Measurements from ENCODE around the gene SETD2. TPM values are rescaled to one million over a fixed set of nuclear protein-coding genes. Genes with fewer than 3 reads are reported as not detected.

Gene SETD2
- total RNA-seq, 2 experiments from 2014 or later = 87.3 to 87.4 TPM

DNA sequence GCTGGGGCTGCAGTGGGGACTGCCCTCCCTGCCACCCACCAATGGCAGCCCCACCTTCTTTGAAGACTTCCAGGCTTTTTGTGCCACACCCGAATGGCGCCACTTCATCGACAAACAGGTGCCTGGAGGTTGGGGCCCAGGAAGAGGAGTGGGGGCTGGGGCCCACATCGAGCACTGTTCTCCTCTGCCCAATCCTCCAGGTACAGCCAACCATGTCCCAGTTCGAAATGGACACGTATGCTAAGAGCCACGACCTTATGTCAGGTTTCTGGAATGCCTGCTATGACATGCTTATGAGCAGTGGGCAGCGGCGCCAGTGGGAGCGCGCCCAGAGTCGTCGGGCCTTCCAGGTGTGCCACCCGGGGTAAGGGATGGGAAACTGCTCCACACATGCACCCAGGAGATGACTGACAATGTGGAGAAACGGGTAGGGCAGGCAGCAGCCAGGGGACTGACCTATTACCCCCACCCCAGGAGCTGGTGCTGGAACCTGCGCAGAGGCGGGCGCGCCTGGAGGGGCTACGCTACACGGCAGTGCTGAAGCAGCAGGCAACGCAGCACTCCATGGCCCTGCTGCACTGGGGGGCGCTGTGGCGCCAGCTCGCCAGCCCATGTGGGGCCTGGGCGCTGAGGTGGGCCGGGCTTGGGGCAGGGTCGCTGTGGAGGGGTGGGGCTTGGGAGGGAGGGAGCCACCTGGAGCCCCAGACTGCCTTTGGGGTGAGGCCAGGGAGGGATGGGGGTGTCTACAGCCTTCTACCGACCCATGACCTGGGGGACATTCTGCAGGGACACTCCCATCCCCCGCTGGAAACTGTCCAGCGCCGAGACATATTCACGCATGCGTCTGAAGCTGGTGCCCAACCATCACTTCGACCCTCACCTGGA lies 161.5 kb downstream of the SETD2 start:
- Histone ChIP-seq H3K27ac (ENCODE audit: low read depth in 1 of 2, low read length in 2 of 2) (no peak overlapping the region), H3K27me3 (ENCODE audit: control insufficient read depth in 1 of 2, insufficient read depth in 2 of 2, low read length in 2 of 2) (no peaks in the 10 kb centered on the region), H3K4me1 (ENCODE audit: insufficient read depth, low read length) (peaks cover 17% of the 10 kb centered on the region), H3K9me3 (ENCODE audit: control insufficient read depth in 1 of 2, insufficient read depth in 1 of 2, low read length in 2 of 2) (no peaks in the 10 kb centered on the region), H3K36me3 (ENCODE audit: insufficient read depth, low read length) (peaks cover 100% of the 10 kb centered on the region), H3K4me3 (ENCODE audit: low read length) (no peak overlapping the region)
- Mint-ChIP-seq H3K4me1 (ENCODE audit: low read depth) (peaks cover 8% of the 10 kb centered on the region), H3K36me3 (ENCODE audit: low read depth) (peaks cover 72% of the 10 kb centered on the region), H3K27me3 (no peaks in the 10 kb centered on the region), H3K27ac (no peak overlapping the region), H3K4me3 (no peak overlapping the region), H3K9me3 (no peaks in the 10 kb centered on the region)
- POLR2A ChIA-PET = no interaction called here
- intact Hi-C loops (cut with DNase I, micrococcal nuclease) = no loop called here
- DNase-seq (no peak), ATAC-seq (ENCODE audit: poor library complexity) (no peak)
- TF ChIP-seq, protein P1, sequence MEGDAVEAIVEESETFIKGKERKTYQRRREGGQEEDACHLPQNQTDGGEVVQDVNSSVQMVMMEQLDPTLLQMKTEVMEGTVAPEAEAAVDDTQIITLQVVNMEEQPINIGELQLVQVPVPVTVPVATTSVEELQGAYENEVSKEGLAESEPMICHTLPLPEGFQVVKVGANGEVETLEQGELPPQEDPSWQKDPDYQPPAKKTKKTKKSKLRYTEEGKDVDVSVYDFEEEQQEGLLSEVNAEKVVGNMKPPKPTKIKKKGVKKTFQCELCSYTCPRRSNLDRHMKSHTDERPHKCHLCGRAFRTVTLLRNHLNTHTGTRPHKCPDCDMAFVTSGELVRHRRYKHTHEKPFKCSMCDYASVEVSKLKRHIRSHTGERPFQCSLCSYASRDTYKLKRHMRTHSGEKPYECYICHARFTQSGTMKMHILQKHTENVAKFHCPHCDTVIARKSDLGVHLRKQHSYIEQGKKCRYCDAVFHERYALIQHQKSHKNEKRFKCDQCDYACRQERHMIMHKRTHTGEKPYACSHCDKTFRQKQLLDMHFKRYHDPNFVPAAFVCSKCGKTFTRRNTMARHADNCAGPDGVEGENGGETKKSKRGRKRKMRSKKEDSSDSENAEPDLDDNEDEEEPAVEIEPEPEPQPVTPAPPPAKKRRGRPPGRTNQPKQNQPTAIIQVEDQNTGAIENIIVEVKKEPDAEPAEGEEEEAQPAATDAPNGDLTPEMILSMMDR (IDR thresholded peaks at IDR 0.05) = no peak
- CTCF ChIA-PET = no interaction called here

DNA sequence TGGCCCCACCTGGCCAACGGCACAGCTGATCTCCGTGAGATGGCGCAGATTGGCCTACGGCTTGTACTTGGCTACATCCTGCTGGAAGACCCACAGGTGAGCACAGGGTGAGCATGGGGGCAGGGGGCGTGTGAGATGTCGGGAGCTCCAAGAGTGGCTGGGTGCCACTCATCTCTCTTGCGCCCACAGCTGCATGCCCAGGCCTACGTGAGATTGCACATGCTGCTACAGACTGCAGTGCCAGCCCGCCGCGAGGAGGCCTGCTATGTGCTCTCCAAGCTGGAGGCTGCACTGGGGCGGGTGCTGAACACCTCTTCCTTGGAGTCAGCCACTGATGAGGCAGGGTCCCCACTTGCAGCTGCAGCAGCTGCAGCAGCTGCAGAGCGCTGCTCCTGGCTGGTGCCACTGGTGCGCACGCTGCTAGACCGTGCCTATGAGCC lies 162.2 kb downstream of the SETD2 start:
- ATAC-seq (ENCODE audit: poor library complexity) (no peak), DNase-seq (no peak)
- peaks cover 24% of the 10 kb centered on the region for H3K4me1 ChIP-seq (ENCODE audit: insufficient read depth, low read length)
- no peaks in the 10 kb centered on the region for H3K9me3 Mint-ChIP-seq
- peaks cover 15% of the 10 kb centered on the region for H3K4me1 Mint-ChIP-seq (ENCODE audit: low read depth)
- no peak overlapping the region for H3K27ac Mint-ChIP-seq
- H3K4me3 Mint-ChIP-seq = no peak overlapping the region
- ChIA-PET POLR2A (no interaction called here), CTCF (no interaction called here)
- H3K27ac ChIP-seq (ENCODE audit: low read depth in 1 of 2, low read length in 2 of 2) = no peak overlapping the region
- TF ChIP-seq, protein P1 (IDR thresholded peaks at IDR 0.05) = no peak
- H3K36me3 ChIP-seq (ENCODE audit: insufficient read depth, low read length) = peaks cover 100% of the 10 kb centered on the region
- H3K9me3 ChIP-seq (ENCODE audit: control insufficient read depth in 1 of 2, insufficient read depth in 1 of 2, low read length in 2 of 2) = no peaks in the 10 kb centered on the region
- H3K27me3 ChIP-seq (ENCODE audit: control insufficient read depth in 1 of 2, insufficient read depth in 2 of 2, low read length in 2 of 2) = no peaks in the 10 kb centered on the region
- intact Hi-C loops (cut with DNase I, micrococcal nuclease) = no loop called here
- no peak overlapping the region for H3K4me3 ChIP-seq (ENCODE audit: low read length)
- no peaks in the 10 kb centered on the region for H3K27me3 Mint-ChIP-seq
- peaks cover 72% of the 10 kb centered on the region for H3K36me3 Mint-ChIP-seq (ENCODE audit: low read depth)

DNA sequence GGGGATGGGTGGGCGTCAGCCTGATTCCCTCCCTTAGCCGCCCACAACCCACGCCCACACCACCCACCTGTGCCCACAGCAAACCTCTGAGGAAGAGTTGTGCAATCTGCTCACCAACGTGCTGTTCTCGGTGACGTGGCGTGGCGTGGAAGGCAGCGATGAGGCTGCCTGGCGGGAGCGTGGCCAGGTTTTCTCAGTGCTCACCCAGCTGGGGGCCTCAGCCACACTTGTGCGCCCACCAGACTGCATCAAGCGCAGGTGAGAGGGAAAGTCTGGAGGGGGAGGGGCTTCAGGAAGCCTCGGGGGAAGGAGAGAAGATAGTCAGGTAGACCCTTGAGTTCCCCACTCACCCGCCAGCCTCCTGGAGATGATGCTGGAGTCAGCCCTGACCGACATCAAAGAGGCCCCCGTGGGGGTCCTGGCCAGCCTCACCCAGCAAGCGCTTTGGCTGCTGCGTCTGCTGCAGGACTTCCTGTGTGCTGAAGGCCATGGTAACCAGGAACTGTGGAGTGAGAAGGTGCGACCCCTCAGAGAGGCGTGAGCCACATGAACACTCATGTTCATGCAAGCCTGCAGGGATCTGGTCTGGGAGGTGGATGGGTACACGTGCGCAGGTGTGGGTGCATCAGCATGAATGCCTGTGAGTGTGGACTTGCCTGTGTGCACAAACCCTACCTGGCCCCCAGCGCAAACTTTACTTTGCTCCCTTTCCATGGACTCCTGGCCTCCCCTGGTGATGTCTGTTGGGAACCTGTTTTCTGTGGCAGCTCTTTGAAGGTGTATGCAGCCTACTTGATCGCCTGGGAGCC lies 162.8 kb downstream of the SETD2 start:
- peaks cover 100% of the 10 kb centered on the region for H3K36me3 ChIP-seq (ENCODE audit: insufficient read depth, low read length)
- TF ChIP-seq, protein P1 (IDR thresholded peaks at IDR 0.05) = no peak
- Mint-ChIP-seq H3K36me3 (ENCODE audit: low read depth) (peaks cover 67% of the 10 kb centered on the region), H3K4me1 (ENCODE audit: low read depth) (peaks cover 16% of the 10 kb centered on the region), H3K4me3 (no peak overlapping the region), H3K27ac (no peak overlapping the region), H3K9me3 (no peaks in the 10 kb centered on the region), H3K27me3 (no peaks in the 10 kb centered on the region)
- CTCF ChIA-PET = no interaction called here
- H3K4me3 ChIP-seq (ENCODE audit: low read length) = no peak overlapping the region
- H3K27ac ChIP-seq (ENCODE audit: low read depth in 1 of 2, low read length in 2 of 2) = no peak overlapping the region
- H3K27me3 ChIP-seq (ENCODE audit: control insufficient read depth in 1 of 2, insufficient read depth in 2 of 2, low read length in 2 of 2) = no peaks in the 10 kb centered on the region
- H3K9me3 ChIP-seq (ENCODE audit: control insufficient read depth in 1 of 2, insufficient read depth in 1 of 2, low read length in 2 of 2) = no peaks in the 10 kb centered on the region
- peaks cover 30% of the 10 kb centered on the region for H3K4me1 ChIP-seq (ENCODE audit: insufficient read depth, low read length)
- DNase-seq (no peak), ATAC-seq (ENCODE audit: poor library complexity) (no peak)
- intact Hi-C loops (cut with DNase I, micrococcal nuclease) = no loop called here
- POLR2A ChIA-PET = interaction anchor here (0.5 kb wide), 1 partner anchor 278 kb away, joined by 3 read pairs; no protein-coding TSS in a partner anchor

All from CD4-positive, alpha-beta T cell (primary cell).